GM12864 (cell line): ENCODE data around the gene FOXQ1.

Experiments
- DNase-seq: peaks from one replicate; pipeline ENCODE4 v3.0.0-alpha.2; 2011; ENCODE audit warnings: low read depth
- H3K4me3 ChIP-seq: 2 replicates; pipeline ENCODE4 v1.5.1; 2011; ENCODE audit warnings: mild to moderate bottlenecking, low read depth, low read length, control low read depth
- CTCF ChIP-seq: IDR thresholded peaks from 2 replicates; pipeline ENCODE4 v1.5.1; 2011; ENCODE audit warnings: low read depth, mild to moderate bottlenecking, moderate library complexity, low read length, control low read depth, inconsistent platforms; ENCODE audit errors: missing control alignments

Gene FOXQ1

GRCh38 chr6:1281746-1282145, 30.2 kb upstream of the FOXQ1 start:
- DNase-seq = no peak
- TF ChIP-seq CTCF = no peak
- no peak overlapping the region for H3K4me3 ChIP-seq

- no peak overlapping the region for H3K4me3 ChIP-seq
- no peak for DNase-seq
- no peak for TF ChIP-seq CTCF
Measured at GRCh38 chr6:1283501-1283900, 28.4 kb upstream of the FOXQ1 start.

- TF ChIP-seq CTCF = no peak
- H3K4me3 ChIP-seq = no peak overlapping the region
- DNase-seq = no peak
Measured at GRCh38 chr6:1285556-1285955, 26.3 kb upstream of the FOXQ1 start.

- no peak for TF ChIP-seq CTCF
- H3K4me3 ChIP-seq = no peak overlapping the region
- DNase-seq = no peak
Measured at GRCh38 chr6:1285956-1286355, 25.9 kb upstream of the FOXQ1 start.

GRCh38 chr6:1287103-1287591, 24.8 kb upstream of the FOXQ1 start:
- TF ChIP-seq CTCF = no peak
- no peak for DNase-seq
- H3K4me3 ChIP-seq = no peak overlapping the region

GRCh38 chr6:1290086-1290485, 21.8 kb upstream of the FOXQ1 start:
- TF ChIP-seq CTCF = no peak
- no peak overlapping the region for H3K4me3 ChIP-seq
- no peak for DNase-seq

GRCh38 chr6:1290805-1291204, 21.1 kb upstream of the FOXQ1 start:
- TF ChIP-seq CTCF = no peak
- no peak for DNase-seq
- H3K4me3 ChIP-seq = no peak overlapping the region
